Caco-2 (cell line): ENCODE data around the gene ACO1. TPM values are rescaled to one million over a fixed set of nuclear protein-coding genes. Genes with fewer than 3 reads are reported as not detected.

Experiments
- BruUV-seq: library from RNA; stranded (reverse); fragments of 400-500 nt; replicated peaks from 2 replicates; lab custom pipeline; 2021; lab: Mats Ljungman, UMichigan
- CTCF ChIA-PET: fragments of 300-600 bp; sonication (Branson Sonifier 250); formaldehyde crosslinking; loops from one replicate; lab custom pipeline; 2022; ENCODE audit warnings: antibody characterized with exemption; lab: Charles Lee
- POLR2A ChIA-PET: fragments of 300-600 bp; sonication (Branson Sonifier 250); formaldehyde crosslinking; loops from one replicate; lab custom pipeline; 2022; ENCODE audit warnings: antibody characterized with exemption; lab: Charles Lee
- DNase-seq, 2 experiments: peaks; one replicate each; pipeline versions ENCODE4 v3.0.0 to v3.0.0-alpha.2; 2020 to 2022
- H3K27me3 ChIP-seq: replicated peaks from 2 replicates; pipeline ENCODE4 v1.6.0; 2011; ENCODE audit warnings: low read length; ENCODE audit not compliant: control insufficient read depth, insufficient read depth
- H3K36me3 ChIP-seq: 2 replicates; pipeline ENCODE4 v1.5.1; 2011; ENCODE audit warnings: low read length; ENCODE audit not compliant: control insufficient read depth, insufficient read depth
- H3K4me1 ChIP-seq: fragments of 250-450 bp; sonication (Bioruptor Pico); 2 replicates; pipeline ENCODE4 v1.5.1; 2020; ENCODE audit warnings: mild to moderate bottlenecking
- H3K4me3 ChIP-seq: 2 replicates; pipeline ENCODE4 v1.5.1; 2011; ENCODE audit warnings: low read depth, mild to moderate bottlenecking, control low read depth, low read length
- H3K9me3 ChIP-seq: fragments of 250-450 bp; sonication (Bioruptor Pico); 2 replicates; pipeline ENCODE4 v1.5.1; 2020; ENCODE audit warnings: mild to moderate bottlenecking, moderate library complexity
- H3K27ac Mint-ChIP-seq: one replicate; pipeline ENCODE4 v1.8.0; 2022; ENCODE audit warnings: mixed read lengths; ENCODE audit not compliant: unreplicated experiment
- H3K27me3 Mint-ChIP-seq: one replicate; pipeline ENCODE4 v1.8.0; 2022; ENCODE audit warnings: mixed read lengths; ENCODE audit not compliant: insufficient read depth, unreplicated experiment
- H3K36me3 Mint-ChIP-seq: one replicate; pipeline ENCODE4 v1.8.0; 2022; ENCODE audit warnings: mild to moderate bottlenecking, mixed read lengths; ENCODE audit not compliant: insufficient read depth, unreplicated experiment
- H3K4me1 Mint-ChIP-seq: one replicate; pipeline ENCODE4 v1.8.0; 2022; ENCODE audit warnings: low read depth, mixed read lengths; ENCODE audit not compliant: unreplicated experiment
- H3K4me3 Mint-ChIP-seq: one replicate; pipeline ENCODE4 v1.8.0; 2022; ENCODE audit warnings: mild to moderate bottlenecking, moderate library complexity, mixed read lengths; ENCODE audit not compliant: unreplicated experiment
- H3K9me3 Mint-ChIP-seq: one replicate; pipeline ENCODE4 v1.8.0; 2022; ENCODE audit warnings: mixed read lengths; ENCODE audit not compliant: unreplicated experiment
- CTCF ChIP-seq, 2 experiments: fragments of 200-600 bp in 1 of 2; IDR thresholded peaks; 1 replicate in 1 of 2; 2 replicates in 1 of 2; pipeline versions ENCODE4 v1.5.1 to v1.8.0; 2011 to 2022; ENCODE audit warnings: antibody characterized with exemption in 1 of 2, control low read depth in 1 of 2, inconsistent platforms in 1 of 2, low read depth in 1 of 2, low read length in 1 of 2, mild to moderate bottlenecking in 1 of 2, moderate library complexity in 1 of 2; ENCODE audit not compliant: insufficient read depth in 1 of 2, severe bottlenecking in 1 of 2, unreplicated experiment in 1 of 2
- intact Hi-C: fragments of 100-400 bp; cut with micrococcal nuclease; formaldehyde crosslinking; loops from one replicate; pipeline ENCODE4 v1.10.0; 2022; ENCODE audit not compliant: unreplicated experiment
- total RNA-seq: library from RNA; stranded (reverse); gene quantifications from 2 replicates; pipeline ENCODE4 v1.2.3, GENCODE V29; 2022

Gene ACO1
- total RNA-seq, 1 experiment from 2014 or later, result 54.7 TPM

GRCh38 chr9:32419921-32420320 is 35.5 kb downstream of the ACO1 start:
- H3K4me3 Mint-ChIP-seq, result no peak overlapping the region
- H3K9me3 ChIP-seq, result no peaks in the 10 kb centered on the region
- H3K27ac Mint-ChIP-seq, result no peak overlapping the region
- intact Hi-C loops, result no loop called here
- POLR2A ChIA-PET, result no interaction called here
- TF ChIP-seq CTCF (IDR thresholded peaks at IDR 0.05; ENCODE audit: insufficient read depth in 1 of 2, low read depth in 1 of 2, low read length in 1 of 2, severe bottlenecking in 1 of 2, unreplicated experiment in 1 of 2), result no peak
- H3K4me3 ChIP-seq, result no peak overlapping the region
- CTCF ChIA-PET, result no interaction called here
- H3K4me1 ChIP-seq, result no peaks in the 10 kb centered on the region
- peaks cover 29% of the 10 kb centered on the region for H3K36me3 Mint-ChIP-seq
- no TSS peak for BruUV-seq
- no peaks in the 10 kb centered on the region for H3K9me3 Mint-ChIP-seq
- H3K4me1 Mint-ChIP-seq, result no peaks in the 10 kb centered on the region
- H3K27me3 ChIP-seq, result no peaks in the 10 kb centered on the region
- H3K36me3 ChIP-seq, result no peaks in the 10 kb centered on the region
- no peak for DNase-seq
- no peaks in the 10 kb centered on the region for H3K27me3 Mint-ChIP-seq

- no peaks in the 10 kb centered on the region for H3K4me1 Mint-ChIP-seq
- TF ChIP-seq CTCF (IDR thresholded peaks at IDR 0.05; ENCODE audit: insufficient read depth in 1 of 2, low read depth in 1 of 2, low read length in 1 of 2, severe bottlenecking in 1 of 2, unreplicated experiment in 1 of 2), result no peak
- H3K4me1 ChIP-seq, result peaks cover 22% of the 10 kb centered on the region
- H3K36me3 ChIP-seq, result no peaks in the 10 kb centered on the region
- no peak for DNase-seq
- no peaks in the 10 kb centered on the region for H3K9me3 ChIP-seq
- no peak overlapping the region for H3K4me3 Mint-ChIP-seq
- no peak overlapping the region for H3K27ac Mint-ChIP-seq
- ChIA-PET POLR2A (no interaction called here), CTCF (no interaction called here)
- peaks cover 32% of the 10 kb centered on the region for H3K36me3 Mint-ChIP-seq
- no peak overlapping the region for H3K4me3 ChIP-seq
- H3K27me3 ChIP-seq, result no peaks in the 10 kb centered on the region
- no peaks in the 10 kb centered on the region for H3K9me3 Mint-ChIP-seq
- intact Hi-C loops, result no loop called here
- no peaks in the 10 kb centered on the region for H3K27me3 Mint-ChIP-seq
- no TSS peak for BruUV-seq
Measured at GRCh38 chr9:32422237-32422806, 37.9 kb downstream of the ACO1 start.

- Histone ChIP-seq H3K9me3 (no peaks in the 10 kb centered on the region), H3K4me1 (peaks cover 24% of the 10 kb centered on the region), H3K36me3 (no peaks in the 10 kb centered on the region), H3K4me3 (no peak overlapping the region), H3K27me3 (no peaks in the 10 kb centered on the region)
- intact Hi-C loops, result no loop called here
- no TSS peak for BruUV-seq
- Mint-ChIP-seq H3K27ac (no peak overlapping the region), H3K27me3 (no peaks in the 10 kb centered on the region), H3K9me3 (no peaks in the 10 kb centered on the region), H3K4me3 (no peak overlapping the region), H3K4me1 (no peaks in the 10 kb centered on the region), H3K36me3 (peaks cover 31% of the 10 kb centered on the region)
- ChIA-PET CTCF (no interaction called here), POLR2A (no interaction called here)
- DNase-seq, result no peak
- TF ChIP-seq CTCF (IDR thresholded peaks at IDR 0.05; ENCODE audit: insufficient read depth in 1 of 2, low read depth in 1 of 2, low read length in 1 of 2, severe bottlenecking in 1 of 2, unreplicated experiment in 1 of 2), result no peak
Measured at GRCh38 chr9:32423371-32423770, 38.9 kb downstream of the ACO1 start.
